ENCODE measurements around the gene MGST1.
"Not testable (repeated sequence)": the region's sequence is repeated elsewhere in the genome, so short reads cannot be mapped to it uniquely, and the experiment has no call there.

MGST1 gene

GRCh38 chr12:16399101-16399500 lies 51.7 kb downstream of the MGST1 start:
- Histone ChIP-seq H3K9me3 (ENCODE audit: control insufficient read depth, low read length) (peaks cover 8% of the 10 kb centered on the region), H2BK5ac (ENCODE audit: low read depth, low read length, poor library complexity, severe bottlenecking) (no peak overlapping the region), H3K27me3 (ENCODE audit: control insufficient read depth in 1 of 2, insufficient read depth in 1 of 2, low read length in 2 of 2) (no peaks in the 10 kb centered on the region), H3K9ac (ENCODE audit: low read length) (no peak overlapping the region), H2BK12ac (ENCODE audit: low read length in 2 of 2) (no peak overlapping the region), H2AK5ac (ENCODE audit: low read length, severe bottlenecking) (no peak overlapping the region), H3K27ac (ENCODE audit: low read length, poor library complexity, severe bottlenecking) (no peak overlapping the region), H2BK15ac (ENCODE audit: low read depth, poor library complexity, severe bottlenecking) (no peak overlapping the region), H3K36me3 (ENCODE audit: control insufficient read depth in 1 of 2, insufficient read depth in 2 of 2, low read depth in 1 of 2, low read length in 2 of 2) (peaks cover 0 to 15% of the 10 kb centered on the region in 2 experiments), H4K8ac (ENCODE audit: low read length) (no peak overlapping the region), H3K4me1 (ENCODE audit: control insufficient read depth, insufficient read depth, low read depth, low read length) (no peaks in the 10 kb centered on the region), H3K18ac (ENCODE audit: low read depth in 1 of 2, low read length in 2 of 2) (no peak overlapping the region), H2BK120ac (ENCODE audit: low read depth, low read length) (no peak overlapping the region), H4K91ac (ENCODE audit: low read length) (no peak overlapping the region), H3K79me1 (replicated peaks; ENCODE audit: low read length, poor library complexity, severe bottlenecking) (no peaks in the 10 kb centered on the region), H2AFZ (ENCODE audit: low read depth, low read length) (no peak overlapping the region), H3K4me3 (ENCODE audit: insufficient read depth in 1 of 2, low read depth in 1 of 2, low read length in 2 of 2) (no peak overlapping the region), H3K4ac (ENCODE audit: low read depth in 1 of 2, low read length in 2 of 2) (no peak overlapping the region), H3K23ac (ENCODE audit: low read length in 2 of 2) (no peak overlapping the region), H3K14ac (ENCODE audit: low read length in 2 of 2) (no peak overlapping the region), H3K4me2 (ENCODE audit: low read length, poor library complexity, severe bottlenecking) (no peak overlapping the region)
- 90% methylated on average over 6 of the region's 7 CpGs for WGBS
- DNase-seq = no peak

DNA sequence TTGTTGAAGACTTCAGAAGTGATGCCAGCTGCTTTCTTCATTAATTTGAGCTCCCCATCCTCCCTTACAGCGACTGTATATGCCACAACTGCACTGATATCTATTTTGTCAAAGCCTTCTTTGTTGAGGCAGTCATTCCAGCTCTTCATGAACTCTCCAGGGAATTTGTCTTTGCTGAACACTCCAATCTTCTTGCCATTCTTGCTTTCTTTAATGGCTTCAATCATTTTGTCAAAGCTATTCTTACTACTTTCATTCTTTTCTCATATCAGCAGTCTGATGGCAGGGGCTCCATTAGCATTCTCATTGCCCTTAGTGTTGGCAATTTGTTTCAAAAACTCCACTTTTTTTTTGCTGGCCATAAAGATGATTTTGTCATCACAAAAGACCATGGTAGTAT lies 54.4 kb downstream of the MGST1 start:
- not testable (repeated sequence) for H3K79me1 ChIP-seq (replicated peaks; ENCODE audit: low read length, poor library complexity, severe bottlenecking); H3K9me3 ChIP-seq (ENCODE audit: control insufficient read depth, low read length); H2AK5ac ChIP-seq (ENCODE audit: low read length, severe bottlenecking); H4K91ac ChIP-seq (ENCODE audit: low read length); DNase-seq; H3K4me3 ChIP-seq (ENCODE audit: insufficient read depth in 1 of 2, low read depth in 1 of 2, low read length in 2 of 2); H2BK12ac ChIP-seq (ENCODE audit: low read length in 2 of 2); H3K4me1 ChIP-seq (ENCODE audit: control insufficient read depth, insufficient read depth, low read depth, low read length); H2BK120ac ChIP-seq (ENCODE audit: low read depth, low read length); H3K9ac ChIP-seq (ENCODE audit: low read length); H3K27ac ChIP-seq (ENCODE audit: low read length, poor library complexity, severe bottlenecking); H2AFZ ChIP-seq (ENCODE audit: low read depth, low read length); H3K36me3 ChIP-seq (ENCODE audit: control insufficient read depth in 1 of 2, insufficient read depth in 2 of 2, low read depth in 1 of 2, low read length in 2 of 2); H3K18ac ChIP-seq (ENCODE audit: low read depth in 1 of 2, low read length in 2 of 2); H2BK15ac ChIP-seq (ENCODE audit: low read depth, poor library complexity, severe bottlenecking); H4K8ac ChIP-seq (ENCODE audit: low read length); H3K27me3 ChIP-seq (ENCODE audit: control insufficient read depth in 1 of 2, insufficient read depth in 1 of 2, low read length in 2 of 2); H3K14ac ChIP-seq (ENCODE audit: low read length in 2 of 2); H3K4me2 ChIP-seq (ENCODE audit: low read length, poor library complexity, severe bottlenecking); H2BK5ac ChIP-seq (ENCODE audit: low read depth, low read length, poor library complexity, severe bottlenecking); H3K23ac ChIP-seq (ENCODE audit: low read length in 2 of 2); H3K4ac ChIP-seq (ENCODE audit: low read depth in 1 of 2, low read length in 2 of 2)
- WGBS = 80% methylated on average over 1 of the region's 1 CpG

DNA sequence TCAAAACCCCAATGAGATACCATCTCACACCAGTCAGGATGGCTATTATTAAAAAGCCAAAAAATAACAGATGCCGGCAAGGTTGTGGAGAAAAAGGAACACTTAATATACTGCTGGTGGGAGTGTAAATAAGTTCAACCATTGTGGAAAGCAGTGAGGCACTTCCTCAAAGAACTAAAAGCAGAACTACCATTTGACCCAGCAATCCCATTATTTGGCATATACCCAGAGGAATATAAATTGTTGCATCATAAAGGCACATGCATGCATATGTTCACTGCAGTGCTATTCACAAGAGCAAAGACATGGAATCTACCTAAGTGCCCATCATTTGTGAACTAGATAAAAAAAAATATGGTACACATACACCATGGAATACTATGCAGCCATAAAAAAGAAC lies 59.9 kb downstream of the MGST1 start:
- no peak overlapping the region for H3K4me3 ChIP-seq (ENCODE audit: insufficient read depth in 1 of 2, low read depth in 1 of 2, low read length in 2 of 2)
- no peak overlapping the region for H3K23ac ChIP-seq (ENCODE audit: low read length in 2 of 2)
- no peak overlapping the region for H2BK120ac ChIP-seq (ENCODE audit: low read depth, low read length)
- H3K79me1 ChIP-seq (replicated peaks; ENCODE audit: low read length, poor library complexity, severe bottlenecking) = no peaks in the 10 kb centered on the region
- H3K4me2 ChIP-seq (ENCODE audit: low read length, poor library complexity, severe bottlenecking) = no peak overlapping the region
- no peak for DNase-seq
- H2AK5ac ChIP-seq (ENCODE audit: low read length, severe bottlenecking) = no peak overlapping the region
- no peak overlapping the region for H3K18ac ChIP-seq (ENCODE audit: low read depth in 1 of 2, low read length in 2 of 2)
- H2BK5ac ChIP-seq (ENCODE audit: low read depth, low read length, poor library complexity, severe bottlenecking) = no peak overlapping the region
- H3K27me3 ChIP-seq (ENCODE audit: control insufficient read depth in 1 of 2, insufficient read depth in 1 of 2, low read length in 2 of 2) = no peaks in the 10 kb centered on the region
- H3K4ac ChIP-seq (ENCODE audit: low read depth in 1 of 2, low read length in 2 of 2) = no peak overlapping the region
- H2AFZ ChIP-seq (ENCODE audit: low read depth, low read length) = no peak overlapping the region
- H4K91ac ChIP-seq (ENCODE audit: low read length) = no peak overlapping the region
- no peak overlapping the region for H2BK15ac ChIP-seq (ENCODE audit: low read depth, poor library complexity, severe bottlenecking)
- H3K9me3 ChIP-seq (ENCODE audit: control insufficient read depth, low read length) = peaks cover 6% of the 10 kb centered on the region
- no peak overlapping the region for H3K14ac ChIP-seq (ENCODE audit: low read length in 2 of 2)
- no peak overlapping the region for H4K8ac ChIP-seq (ENCODE audit: low read length)
- H3K36me3 ChIP-seq (ENCODE audit: control insufficient read depth in 1 of 2, insufficient read depth in 2 of 2, low read depth in 1 of 2, low read length in 2 of 2) = no peaks in the 10 kb centered on the region
- H2BK12ac ChIP-seq (ENCODE audit: low read length in 2 of 2) = no peak overlapping the region
- no peak overlapping the region for H3K27ac ChIP-seq (ENCODE audit: low read length, poor library complexity, severe bottlenecking)
- no peak overlapping the region for H3K9ac ChIP-seq (ENCODE audit: low read length)
- no peaks in the 10 kb centered on the region for H3K4me1 ChIP-seq (ENCODE audit: control insufficient read depth, insufficient read depth, low read depth, low read length)
- no CpG with 5 or more reads among the region's 1 CpG for WGBS

Measured in mesenchymal stem cell (in vitro differentiated cells and primary cell).